SK-N-SH treated with all-trans-retinoic acid at 6 μM for 48 hours (cell line): Measurements from ENCODE around the gene ABI2.

ENCODE experiments used
- ARNTL ChIP-seq: fragments of 450-650 bp; formaldehyde crosslinking; IDR thresholded peaks from 2 replicates; pipeline ENCODE4 v1.5.0; 2020; ENCODE audit warnings: low read depth, mild to moderate bottlenecking, moderate library complexity, borderline replicate concordance
- ESRRG ChIP-seq: fragments of 250-450 bp; sonication (Bioruptor Pico); IDR thresholded peaks from 2 replicates; pipeline ENCODE4 v1.6.1; 2021; ENCODE audit warnings: mild to moderate bottlenecking
- PPARA ChIP-seq: fragments of 250-450 bp; sonication (Bioruptor Pico); IDR thresholded peaks from 2 replicates; pipeline ENCODE4 v1.5.0; 2020; ENCODE audit warnings: mild to moderate bottlenecking, borderline replicate concordance
- RARB ChIP-seq: fragments of 250-450 bp; sonication (Bioruptor Pico); IDR thresholded peaks from 2 replicates; pipeline ENCODE4 v1.8.0; 2021; ENCODE audit warnings: mild to moderate bottlenecking, moderate library complexity
- TCF4 ChIP-seq: fragments of 250-450 bp; sonication (Bioruptor Pico); IDR thresholded peaks from 2 replicates; pipeline ENCODE4 v1.8.0; 2021; ENCODE audit warnings: mild to moderate bottlenecking, moderate library complexity, borderline replicate concordance
- TOX ChIP-seq: fragments of 250-450 bp; sonication (Bioruptor Pico); IDR thresholded peaks from 2 replicates; pipeline ENCODE4 v1.8.0; 2021; ENCODE audit warnings: mild to moderate bottlenecking, moderate library complexity, borderline replicate concordance
- ZFP3 ChIP-seq: fragments of 250-450 bp; sonication (Bioruptor Pico); IDR thresholded peaks from 2 replicates; pipeline ENCODE4 v1.5.0; 2020; ENCODE audit warnings: mild to moderate bottlenecking, moderate library complexity
- ZFP30 ChIP-seq: fragments of 450-650 bp; formaldehyde crosslinking; IDR thresholded peaks from 2 replicates; pipeline ENCODE4 v1.5.0; 2022; ENCODE audit warnings: mild to moderate bottlenecking, moderate library complexity
- ZNF565 ChIP-seq: fragments of 450-650 bp; formaldehyde crosslinking; conservative IDR thresholded peaks from 2 replicates; pipeline ENCODE4 v1.5.0; 2020; ENCODE audit warnings: low read depth, mild to moderate bottlenecking, moderate library complexity
- ZNF8 ChIP-seq: fragments of 450-650 bp; formaldehyde crosslinking; IDR thresholded peaks from 2 replicates; pipeline ENCODE4 v1.5.0; 2020; ENCODE audit warnings: mild to moderate bottlenecking, moderate library complexity
- TF ChIP-seq, protein P1 (sequence below): fragments of 250-450 bp; sonication (Bioruptor Pico); IDR thresholded peaks from 2 replicates; pipeline ENCODE4 v1.8.0; 2020; ENCODE audit warnings: mild to moderate bottlenecking, moderate library complexity, borderline replicate concordance
- TF ChIP-seq, protein P2 (sequence below): fragments of 250-450 bp; sonication (Bioruptor Pico); IDR thresholded peaks from 2 replicates; pipeline ENCODE4 v1.5.1; 2021; ENCODE audit warnings: mild to moderate bottlenecking, moderate library complexity
- TF ChIP-seq, protein P3 (sequence below): fragments of 250-450 bp; sonication (Bioruptor Pico); IDR thresholded peaks from 2 replicates; pipeline ENCODE4 v1.5.1; 2020; ENCODE audit warnings: low read depth, mild to moderate bottlenecking, moderate library complexity

DNA sequence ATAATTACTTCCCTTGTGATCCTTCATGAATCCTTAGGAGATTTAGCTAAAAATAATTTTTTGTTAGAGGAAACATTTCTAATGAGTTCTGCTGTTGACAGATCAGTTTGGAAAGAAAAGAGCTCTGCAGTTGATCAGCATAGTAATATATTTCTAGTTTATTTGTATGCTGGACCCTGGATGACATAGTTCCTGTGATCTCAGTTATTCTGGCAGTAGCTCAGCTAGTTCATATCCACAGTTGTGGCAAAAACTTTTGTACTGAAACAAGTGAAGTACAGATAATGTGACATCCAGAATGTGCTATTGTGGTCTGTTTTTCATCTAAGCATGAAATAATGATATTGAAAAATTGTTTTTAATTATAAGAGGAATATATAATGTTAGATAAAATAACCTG is 33.7 kb downstream of the ABI2 start:
- TF ChIP-seq RARB (CRISPR knock-in tag) (no peak), ZFP30 (CRISPR knock-in tag) (no peak), PPARA (CRISPR knock-in tag) (no peak), ESRRG (CRISPR knock-in tag) (no peak), TOX (CRISPR knock-in tag) (no peak), ZNF8 (no peak), ARNTL (CRISPR knock-in tag) (no peak), TCF4 (no peak), ZNF565 (CRISPR knock-in tag) (no peak), ZFP3 (CRISPR knock-in tag) (no peak)
- TF ChIP-seq, protein P1, sequence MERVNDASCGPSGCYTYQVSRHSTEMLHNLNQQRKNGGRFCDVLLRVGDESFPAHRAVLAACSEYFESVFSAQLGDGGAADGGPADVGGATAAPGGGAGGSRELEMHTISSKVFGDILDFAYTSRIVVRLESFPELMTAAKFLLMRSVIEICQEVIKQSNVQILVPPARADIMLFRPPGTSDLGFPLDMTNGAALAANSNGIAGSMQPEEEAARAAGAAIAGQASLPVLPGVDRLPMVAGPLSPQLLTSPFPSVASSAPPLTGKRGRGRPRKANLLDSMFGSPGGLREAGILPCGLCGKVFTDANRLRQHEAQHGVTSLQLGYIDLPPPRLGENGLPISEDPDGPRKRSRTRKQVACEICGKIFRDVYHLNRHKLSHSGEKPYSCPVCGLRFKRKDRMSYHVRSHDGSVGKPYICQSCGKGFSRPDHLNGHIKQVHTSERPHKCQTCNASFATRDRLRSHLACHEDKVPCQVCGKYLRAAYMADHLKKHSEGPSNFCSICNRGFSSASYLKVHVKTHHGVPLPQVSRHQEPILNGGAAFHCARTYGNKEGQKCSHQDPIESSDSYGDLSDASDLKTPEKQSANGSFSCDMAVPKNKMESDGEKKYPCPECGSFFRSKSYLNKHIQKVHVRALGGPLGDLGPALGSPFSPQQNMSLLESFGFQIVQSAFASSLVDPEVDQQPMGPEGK (CRISPR knock-in tag), result no peak
- TF ChIP-seq, protein P2, sequence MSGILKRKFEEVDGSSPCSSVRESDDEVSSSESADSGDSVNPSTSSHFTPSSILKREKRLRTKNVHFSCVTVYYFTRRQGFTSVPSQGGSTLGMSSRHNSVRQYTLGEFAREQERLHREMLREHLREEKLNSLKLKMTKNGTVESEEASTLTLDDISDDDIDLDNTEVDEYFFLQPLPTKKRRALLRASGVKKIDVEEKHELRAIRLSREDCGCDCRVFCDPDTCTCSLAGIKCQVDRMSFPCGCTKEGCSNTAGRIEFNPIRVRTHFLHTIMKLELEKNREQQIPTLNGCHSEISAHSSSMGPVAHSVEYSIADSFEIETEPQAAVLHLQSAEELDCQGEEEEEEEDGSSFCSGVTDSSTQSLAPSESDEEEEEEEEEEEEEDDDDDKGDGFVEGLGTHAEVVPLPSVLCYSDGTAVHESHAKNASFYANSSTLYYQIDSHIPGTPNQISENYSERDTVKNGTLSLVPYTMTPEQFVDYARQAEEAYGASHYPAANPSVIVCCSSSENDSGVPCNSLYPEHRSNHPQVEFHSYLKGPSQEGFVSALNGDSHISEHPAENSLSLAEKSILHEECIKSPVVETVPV (CRISPR knock-in tag), result no peak
- TF ChIP-seq, protein P3, sequence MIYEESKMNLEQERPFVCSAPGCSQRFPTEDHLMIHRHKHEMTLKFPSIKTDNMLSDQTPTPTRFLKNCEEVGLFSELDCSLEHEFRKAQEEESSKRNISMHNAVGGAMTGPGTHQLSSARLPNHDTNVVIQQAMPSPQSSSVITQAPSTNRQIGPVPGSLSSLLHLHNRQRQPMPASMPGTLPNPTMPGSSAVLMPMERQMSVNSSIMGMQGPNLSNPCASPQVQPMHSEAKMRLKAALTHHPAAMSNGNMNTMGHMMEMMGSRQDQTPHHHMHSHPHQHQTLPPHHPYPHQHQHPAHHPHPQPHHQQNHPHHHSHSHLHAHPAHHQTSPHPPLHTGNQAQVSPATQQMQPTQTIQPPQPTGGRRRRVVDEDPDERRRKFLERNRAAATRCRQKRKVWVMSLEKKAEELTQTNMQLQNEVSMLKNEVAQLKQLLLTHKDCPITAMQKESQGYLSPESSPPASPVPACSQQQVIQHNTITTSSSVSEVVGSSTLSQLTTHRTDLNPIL (CRISPR knock-in tag), result no peak
